HS-5 (cell line): ENCODE data around the gene TRIM73.
"Not testable (repeated sequence)": the region's sequence is repeated elsewhere in the genome, so short reads cannot be mapped to it uniquely, and the experiment has no call there.

Source experiments
- DNase-seq: peaks from one replicate; pipeline ENCODE4 v3.0.0-alpha.2; 2012; ENCODE audit warnings: low read depth

Gene TRIM73

DNA sequence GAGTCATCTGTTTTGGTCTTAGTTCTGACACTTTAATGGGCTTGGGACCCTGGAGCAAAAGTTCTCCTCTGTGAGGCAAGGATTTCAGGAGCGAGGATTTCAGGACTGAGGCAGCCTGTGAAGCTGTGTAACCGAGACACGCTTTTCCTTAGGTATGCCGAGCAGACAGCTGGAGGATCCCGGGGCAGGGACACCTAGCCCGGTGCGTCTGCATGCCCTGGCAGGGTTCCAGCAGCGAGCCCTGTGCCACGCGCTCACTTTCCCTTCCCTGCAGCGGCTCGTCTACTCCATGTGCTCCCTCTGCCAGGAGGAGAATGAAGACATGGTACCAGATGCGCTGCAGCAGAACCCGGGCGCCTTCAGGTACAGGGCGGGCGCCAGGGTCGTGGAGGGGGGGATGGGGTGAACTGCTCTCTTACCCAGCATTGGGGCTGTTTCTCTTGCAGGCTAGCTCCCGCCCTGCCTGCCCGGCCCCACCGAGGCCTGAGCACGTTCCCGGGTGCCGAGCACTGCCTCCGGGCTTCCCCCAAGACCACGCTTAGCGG lies 20.5 kb downstream of the TRIM73 start:
- not testable (repeated sequence) for DNase-seq

DNA sequence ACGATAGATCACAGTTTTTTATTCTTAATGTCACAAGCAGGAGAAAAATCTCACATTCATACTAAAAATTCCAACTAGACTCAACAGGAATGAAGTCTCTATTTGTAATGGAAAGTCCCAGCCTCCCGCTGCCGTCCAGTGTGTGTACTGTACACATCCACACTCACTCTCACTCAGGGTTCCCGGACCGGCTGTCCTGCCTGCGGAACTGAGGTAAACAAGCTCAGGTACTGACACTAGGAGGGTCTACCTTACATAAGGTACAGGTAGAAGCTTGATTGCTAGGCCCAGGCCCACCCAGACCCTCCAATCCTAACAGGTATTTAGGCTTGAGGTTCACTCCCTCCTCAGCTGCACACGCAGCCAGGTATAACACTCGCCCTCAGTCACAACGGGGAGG lies 21.4 kb downstream of the TRIM73 start:
- DNase-seq, result not testable (repeated sequence)

DNA sequence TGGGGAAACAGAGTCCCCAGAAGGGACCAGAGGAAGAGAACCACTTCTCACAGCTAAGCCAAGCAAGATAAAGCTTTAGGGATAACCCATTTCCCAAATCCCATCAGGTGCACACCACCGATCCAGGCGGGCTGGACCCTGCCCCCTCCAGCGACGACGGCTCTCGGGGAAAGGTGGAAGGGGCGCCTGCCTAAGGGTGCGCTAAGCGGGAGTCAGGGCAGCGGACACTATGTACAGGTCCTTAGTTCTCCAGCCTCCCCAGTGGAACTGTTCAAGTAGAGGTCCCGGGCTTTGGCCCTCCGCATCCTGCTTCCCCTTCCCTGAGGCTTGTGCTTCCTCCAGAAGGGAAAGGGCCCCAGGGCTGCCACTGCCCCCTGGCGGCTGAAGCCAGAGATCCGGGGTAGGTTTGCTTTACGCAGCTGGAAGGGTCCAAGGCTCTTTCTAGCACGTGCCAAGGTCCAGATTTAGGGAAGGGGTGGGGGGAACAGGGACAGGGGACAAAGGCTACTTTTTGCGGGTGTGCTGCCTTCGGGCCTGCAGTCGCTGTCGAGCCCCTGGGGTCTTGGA lies 22.9 kb downstream of the TRIM73 start:
- DNase-seq, result not testable (repeated sequence)

DNA sequence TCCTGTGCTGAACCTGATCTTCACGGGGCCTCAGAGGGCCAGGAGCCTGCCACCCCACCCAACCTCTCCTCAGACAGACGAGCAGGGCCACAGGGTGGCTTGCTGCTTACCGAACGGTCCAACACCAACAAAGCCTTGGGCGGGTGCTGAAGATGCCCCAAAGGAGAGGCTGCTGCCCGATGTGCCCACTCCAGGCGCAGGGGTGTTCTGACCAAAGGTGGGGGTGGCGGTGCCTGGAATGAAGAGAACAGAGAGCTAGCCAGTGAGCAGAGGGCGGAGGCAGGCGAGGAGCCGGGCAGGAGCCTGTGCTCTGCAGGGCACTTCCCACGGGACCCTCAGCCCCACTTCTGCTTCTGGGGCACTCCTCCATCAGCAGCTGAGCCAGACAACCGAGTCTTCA lies 23.8 kb downstream of the TRIM73 start:
- not testable (repeated sequence) for DNase-seq

DNA sequence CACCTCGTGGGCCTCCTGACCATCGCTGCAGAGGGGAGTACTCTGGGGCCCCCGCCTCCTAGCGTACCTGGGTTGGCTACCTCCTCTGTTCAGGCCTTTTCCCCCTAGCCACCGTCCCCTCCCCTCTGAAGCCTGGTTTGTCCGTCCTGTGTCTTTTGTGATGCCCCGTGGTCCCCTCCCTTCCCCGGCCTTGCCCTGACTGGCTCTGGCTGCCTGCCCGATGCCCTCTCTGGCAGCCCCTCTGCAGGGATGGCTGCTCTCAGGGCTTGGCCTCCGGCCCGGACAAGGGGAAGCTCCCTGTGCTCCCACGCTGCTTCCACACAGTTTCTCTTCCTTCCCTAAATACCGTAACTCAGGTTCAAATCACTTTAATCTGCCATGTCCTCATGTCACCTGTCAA lies 24.3 kb downstream of the TRIM73 start:
- not testable (repeated sequence) for DNase-seq

DNA sequence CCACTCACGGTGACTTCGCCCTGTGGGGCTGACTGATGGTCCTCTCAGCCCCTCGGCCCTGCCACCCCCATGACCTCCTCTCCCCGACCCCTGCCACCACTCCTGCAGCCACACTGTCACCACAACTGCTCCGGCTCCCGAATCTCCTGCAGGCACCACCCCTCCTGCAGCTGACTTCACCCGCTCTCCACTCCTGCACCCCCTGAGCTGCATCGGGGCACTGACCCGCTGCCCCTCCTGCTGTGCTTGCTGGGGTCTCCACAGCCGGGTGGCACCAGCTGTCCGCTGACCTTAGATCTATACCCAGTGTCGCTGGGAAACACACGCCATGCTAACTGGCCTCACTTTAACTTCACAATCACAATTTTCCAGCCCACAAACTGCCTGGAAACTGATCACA lies 24.7 kb downstream of the TRIM73 start:
- DNase-seq, result not testable (repeated sequence)

DNA sequence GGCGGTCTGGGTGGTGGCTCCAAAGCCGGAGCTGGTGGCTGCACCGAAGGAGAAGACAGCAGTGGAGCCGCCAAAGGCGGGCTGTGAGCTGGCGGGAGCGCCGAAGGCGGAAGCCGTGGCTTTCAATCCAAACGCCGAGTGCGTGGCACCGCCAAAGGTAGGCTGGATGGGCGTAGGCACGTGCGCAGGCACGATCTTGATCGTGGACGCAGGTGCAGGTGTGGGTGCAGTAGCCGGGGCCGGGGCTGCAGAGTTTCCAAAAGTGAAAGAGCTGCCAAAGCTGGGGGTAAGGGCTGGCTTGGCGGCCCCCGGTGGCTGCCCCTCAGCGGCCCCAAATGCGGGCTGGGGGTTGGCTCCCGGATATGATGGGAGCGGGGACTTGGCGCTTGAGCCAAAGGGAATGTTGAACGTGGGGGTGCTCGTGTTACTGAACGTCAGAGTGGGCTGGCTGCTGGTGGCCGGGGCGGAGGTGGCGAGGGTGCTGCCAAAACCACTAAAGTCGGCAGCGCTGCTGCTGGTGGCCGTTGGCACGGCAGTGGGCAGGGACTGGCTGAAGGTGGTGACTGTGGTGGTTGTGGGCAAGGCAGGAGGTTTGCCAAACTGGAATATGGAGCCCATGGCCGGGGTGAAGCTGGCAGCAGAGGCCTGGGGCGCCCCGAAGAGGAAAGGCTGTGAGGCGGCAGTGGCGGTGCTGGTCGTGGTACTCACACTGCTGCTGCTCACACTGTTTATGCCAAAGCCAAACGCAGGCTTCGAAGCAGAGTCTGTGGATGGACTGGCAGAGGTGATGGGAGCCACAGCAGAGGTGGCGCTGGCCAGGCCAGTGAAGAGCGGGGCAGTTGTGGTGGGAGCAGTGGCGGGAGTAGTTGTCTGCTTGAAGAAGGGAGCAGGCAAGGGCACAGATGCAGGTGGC lies 26.6 kb downstream of the TRIM73 start:
- DNase-seq, result not testable (repeated sequence)

DNA sequence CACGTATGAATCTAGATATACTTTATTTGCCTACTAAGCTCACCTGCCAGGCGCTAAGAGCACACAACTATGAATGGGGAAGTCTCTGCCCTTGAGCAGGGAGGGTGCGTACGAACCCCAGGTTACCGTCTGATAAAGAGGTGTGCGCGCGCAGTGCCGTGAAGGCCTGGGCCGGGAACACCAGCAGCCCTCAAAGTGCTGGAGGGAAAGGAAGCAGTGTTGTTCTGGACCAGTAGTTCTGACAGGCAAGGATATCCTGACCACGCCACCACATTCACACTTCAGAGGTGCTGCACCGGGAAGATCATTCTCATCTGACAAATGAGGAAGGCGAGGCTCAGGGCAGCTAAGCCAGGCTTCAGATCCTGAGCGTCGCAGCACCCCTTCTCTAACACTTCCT lies 28.1 kb downstream of the TRIM73 start:
- DNase-seq, result not testable (repeated sequence)

DNA sequence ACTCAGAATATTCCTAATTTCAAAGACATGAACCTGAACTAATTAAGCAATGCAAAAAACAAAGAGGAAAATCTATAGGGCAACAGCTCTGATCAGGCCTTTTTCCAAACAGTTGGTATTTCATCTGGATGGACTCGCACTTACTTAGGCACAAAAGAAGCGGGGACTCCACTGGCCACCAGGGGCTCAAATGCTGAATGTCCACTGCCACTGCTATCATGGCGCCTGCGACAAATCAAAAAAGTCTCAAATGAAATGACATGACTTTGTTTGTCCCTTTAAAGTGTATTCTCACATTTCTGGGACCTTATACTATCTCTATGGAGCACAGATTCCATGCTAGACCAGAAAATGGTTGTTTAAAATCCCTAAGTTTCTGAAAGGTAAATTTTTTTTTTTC lies 43.6 kb downstream of the TRIM73 start:
- DNase-seq, result not testable (repeated sequence)

DNA sequence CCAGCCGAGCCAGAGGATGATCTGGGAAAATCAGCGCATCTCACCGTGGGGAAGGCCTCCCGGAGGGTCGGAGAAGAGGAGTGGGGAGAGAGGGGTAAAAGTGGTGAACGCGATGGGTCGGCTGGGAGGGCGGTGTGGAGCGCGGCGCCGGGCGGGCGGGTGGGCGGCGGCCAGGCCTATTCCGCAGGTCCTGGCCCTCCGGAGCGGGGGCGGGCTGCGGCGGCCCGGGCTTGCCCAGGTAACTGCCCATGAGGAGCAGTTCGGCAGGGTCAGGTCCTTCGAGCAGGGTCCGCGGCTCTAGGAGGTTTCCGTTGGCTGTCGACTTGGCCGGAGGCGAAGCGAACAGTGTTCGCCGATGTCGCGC lies 46.7 kb downstream of the TRIM73 start:
- DNase-seq, result not testable (repeated sequence)

DNA sequence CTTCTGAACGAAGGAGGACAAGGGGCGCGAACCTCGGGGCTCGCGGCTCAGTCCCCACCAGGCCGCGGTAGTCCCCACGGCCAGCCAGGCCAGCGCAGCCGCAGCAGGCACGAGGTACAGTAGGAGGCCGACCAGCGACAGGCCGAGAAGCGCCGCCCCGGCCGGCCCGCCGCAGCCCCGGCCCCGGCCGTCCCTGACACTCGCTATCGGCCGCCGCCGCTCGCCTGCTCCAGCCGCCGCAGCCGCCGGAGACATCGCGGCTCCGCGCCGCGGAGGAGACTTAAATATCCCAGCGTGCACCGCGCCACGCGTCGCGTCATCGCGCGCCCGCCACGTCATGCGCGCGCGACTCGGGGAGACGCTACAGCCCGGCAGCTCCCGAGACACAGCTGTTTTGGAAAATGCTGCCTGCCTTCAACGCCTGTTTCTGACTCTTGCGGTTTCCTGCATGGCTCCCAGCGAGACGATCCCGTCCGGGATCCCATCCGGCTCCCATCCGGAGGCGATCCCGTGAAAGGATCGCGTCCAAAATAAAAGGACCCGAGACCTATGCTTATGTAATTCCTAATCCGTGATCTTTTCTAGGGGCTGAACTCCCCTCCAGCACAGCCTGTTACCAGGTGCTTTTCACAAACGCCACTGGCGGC lies 47.2 kb downstream of the TRIM73 start:
- DNase-seq, result peak; percentile 1

DNA sequence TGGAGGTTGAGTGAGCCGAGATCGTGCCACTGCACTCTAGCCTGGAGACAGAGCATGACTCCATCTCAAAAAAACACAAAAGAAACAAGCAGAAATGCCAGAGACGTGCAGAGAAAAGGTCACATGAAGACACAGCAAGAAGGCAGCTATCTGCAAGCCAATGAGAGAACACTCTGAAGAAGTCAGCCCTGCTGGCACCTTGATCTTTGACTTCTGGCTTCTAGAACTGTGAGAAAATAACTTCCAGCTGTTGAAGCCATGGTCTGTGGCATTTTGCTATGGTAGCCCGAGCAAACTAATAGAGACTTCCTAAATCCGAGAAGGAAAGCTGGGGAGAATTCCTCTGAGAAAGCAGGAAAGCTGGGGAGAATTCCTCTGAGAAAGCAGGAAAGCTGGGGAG lies 54.5 kb downstream of the TRIM73 start:
- DNase-seq, result not testable (repeated sequence)

DNA sequence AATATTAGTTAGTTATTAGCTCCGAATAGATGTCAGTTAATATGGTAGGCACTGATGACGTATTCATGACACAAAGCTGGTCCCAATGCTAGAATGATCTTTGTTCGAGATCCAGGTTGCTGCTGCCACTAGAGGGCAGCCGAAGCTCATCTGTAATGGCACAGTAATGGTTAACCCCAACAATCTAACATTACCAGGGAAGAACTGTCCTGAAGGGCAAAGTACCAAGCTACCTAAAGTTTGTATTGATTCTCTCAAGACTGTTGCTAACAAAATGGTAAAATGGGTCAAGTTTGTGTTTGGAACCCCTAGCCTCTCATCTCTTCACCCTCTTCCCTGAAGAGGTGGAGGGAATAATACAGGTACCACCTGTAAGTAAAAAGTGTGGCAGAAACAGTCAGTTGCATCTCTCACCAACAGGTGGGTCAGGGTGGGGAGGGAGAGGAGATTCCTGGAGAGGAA lies 57.1 kb downstream of the TRIM73 start:
- not testable (repeated sequence) for DNase-seq
